Stimulated activated CD4-positive, alpha-beta T cell treated with anti-CD3 and anti-CD28 coated beads, Interleukin-2, amount 100 ng/mL, for 24 hours (primary cell): Measurements from ENCODE around the gene DENND1A.

Experiments used
- DNase-seq, 2 donors: peaks; one replicate each; pipeline ENCODE4 v3.0.0-alpha.2; 2020

The DENND1A gene

DNA sequence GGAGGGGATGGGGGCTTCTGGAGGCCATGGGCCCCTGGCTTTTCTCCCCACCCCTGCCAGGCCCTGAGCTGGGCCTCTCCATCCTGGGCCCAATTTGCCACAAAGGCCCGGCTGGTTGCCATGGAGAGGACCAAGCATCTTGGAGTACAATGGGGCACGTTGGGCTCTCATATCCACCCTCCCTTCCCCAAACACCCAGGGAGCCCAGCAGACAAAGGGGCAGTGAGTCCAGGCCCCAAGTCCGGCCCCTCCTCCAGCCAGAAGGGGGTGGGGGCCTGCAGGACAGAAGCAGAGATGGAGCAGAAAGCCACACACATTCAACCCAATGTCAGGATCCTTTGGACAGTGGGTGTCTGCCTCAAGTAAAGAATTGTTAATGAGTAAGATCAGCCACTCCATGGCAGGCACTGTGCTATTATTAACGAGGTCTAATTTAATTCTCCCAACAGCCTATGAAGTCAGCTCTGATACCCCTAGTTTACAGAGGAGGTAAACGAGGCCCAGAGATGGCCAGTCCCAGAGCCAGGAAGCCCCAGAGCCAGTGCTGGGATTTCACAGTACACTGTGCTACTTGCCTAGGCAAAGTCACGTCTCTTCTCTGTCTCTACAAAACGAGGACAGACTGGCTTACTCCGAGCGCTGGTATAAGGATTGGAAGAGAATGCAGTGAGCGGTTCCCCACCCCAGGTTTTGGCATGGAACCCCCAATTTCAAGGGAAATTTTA, 571.6 kb downstream of the DENND1A start:
- no peak for DNase-seq

DNA sequence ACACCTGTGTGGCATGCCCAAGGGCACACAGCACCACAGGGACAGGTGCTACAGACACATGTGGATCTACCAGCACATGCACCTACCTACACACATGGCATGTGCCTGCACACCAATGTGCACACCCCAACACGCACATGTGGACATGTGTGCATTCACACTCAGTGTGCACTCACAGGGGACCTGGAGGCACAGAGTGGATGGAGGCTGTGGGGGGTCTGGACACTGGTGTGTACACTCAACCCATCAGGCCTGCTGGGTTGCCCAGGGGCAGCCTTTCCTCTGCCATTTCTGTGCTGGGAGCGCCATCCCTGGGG, 572.2 kb downstream of the DENND1A start:
- no peak for DNase-seq

DNA sequence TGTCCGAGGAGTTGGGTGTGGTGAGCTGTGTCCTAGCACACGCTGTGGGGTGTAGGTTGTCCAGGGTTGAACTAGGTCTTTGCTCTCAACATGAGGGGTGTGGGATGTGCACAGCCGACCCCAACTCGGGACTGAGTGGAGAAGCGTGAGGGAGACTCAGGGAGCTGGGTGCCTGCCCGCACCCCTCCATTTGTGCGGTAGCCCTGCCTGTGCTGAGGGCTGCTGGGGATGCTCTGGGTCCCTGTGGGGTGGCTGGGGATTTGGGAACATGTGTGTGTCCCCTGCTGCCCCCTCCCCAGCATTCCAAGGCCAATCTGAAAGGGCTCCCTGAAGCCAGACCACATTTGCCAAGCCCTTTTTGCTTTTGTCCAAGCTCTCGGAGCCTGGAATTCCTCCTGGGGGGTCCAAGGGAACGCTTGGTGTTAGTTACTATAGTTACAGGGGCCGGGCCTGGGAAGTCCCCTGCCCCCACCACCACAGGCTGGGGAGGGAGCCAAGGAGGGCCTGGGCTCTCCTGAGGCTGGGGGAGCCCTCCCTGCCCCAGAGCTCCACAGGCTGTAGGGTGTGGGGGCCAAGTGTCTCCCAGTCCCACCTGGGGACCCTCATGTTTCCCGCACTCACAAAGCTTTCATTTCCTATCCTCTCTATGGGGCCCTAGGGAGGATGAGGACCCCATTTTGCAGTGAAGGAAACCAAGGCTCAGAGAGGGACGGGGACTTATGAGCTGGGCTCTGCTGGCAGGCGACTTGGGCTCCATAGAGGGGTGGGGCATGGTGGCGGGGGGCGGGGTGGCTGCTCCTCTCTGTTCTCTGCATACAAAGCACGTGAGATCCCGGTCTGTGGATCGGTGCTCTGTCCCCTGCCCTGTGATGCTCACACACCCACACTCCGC, 572.8 kb downstream of the DENND1A start:
- no peak for DNase-seq

DNA sequence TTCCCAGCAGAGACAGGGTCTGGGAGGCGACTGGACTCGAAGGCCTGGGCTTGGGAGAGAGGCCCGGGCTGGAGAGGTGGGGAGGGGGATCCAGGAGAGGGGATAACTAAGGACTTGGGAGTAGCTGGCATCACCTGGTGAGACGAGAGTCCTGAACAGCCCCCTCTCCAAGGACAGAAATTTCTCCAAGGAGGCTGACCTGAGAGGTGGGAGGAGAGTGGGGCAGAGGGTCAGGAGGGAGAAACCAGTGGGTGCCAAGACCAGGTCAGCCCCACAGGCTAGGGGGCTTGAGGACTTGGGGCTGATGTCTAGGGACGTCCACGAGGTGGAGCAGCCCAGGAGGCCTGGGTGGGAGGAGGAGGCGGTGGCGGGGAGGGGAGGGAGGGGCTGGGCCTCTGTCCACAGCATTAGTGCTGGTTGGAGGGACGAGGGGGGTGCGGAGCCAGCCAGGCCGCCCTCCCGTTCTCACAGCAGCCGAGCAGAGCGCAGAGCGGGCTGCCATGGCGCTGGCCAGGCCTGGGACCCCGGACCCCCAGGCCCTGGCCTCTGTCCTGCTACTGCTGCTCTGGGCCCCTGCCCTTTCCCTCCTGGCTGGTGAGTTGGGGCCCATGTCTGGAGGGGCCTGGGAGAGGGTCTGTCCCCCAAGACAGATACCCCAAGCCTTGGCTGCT, 574.0 kb downstream of the DENND1A start, which contains the start of gene CRB2:
TSS of gene CRB2 (plus strand) at position 437 of the 671 bp plus-strand sequence. CDS start at position 501, 64 bp downstream.
- DNase-seq: no peak

DNA sequence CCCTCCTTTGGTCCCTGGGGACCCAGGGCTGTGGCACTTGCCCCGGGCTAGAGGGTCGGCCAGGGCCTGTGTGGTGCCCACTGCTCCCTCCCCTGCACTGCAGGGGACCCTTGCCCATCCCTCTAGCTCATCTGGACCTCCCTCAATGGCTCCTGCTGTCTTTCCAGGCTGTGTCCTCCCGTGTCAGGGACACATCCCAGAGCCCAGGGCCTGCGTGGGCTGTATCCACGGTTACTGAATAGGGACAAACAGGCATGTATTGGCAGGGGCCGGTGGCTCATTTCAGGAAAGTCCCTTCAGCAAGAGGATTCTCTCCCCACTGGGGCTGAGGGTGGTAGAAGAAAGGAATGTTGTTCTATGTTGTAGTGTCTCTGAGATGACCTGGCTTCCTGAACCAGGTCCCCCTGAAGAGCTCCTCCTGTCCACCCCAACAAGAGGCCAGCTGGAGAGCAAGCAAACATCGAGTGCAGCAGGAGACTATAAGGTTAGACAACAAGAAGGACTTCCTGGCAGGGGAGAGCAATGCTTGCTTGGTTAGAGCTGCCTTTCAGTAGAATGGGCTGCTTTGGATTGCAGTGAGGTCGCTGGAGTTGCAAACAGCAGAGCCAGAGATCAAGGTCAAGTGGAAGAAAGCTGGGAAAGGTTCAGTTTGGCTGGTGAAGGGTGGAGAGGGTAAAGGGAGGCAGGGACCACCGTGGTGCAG, 575.0 kb downstream of the DENND1A start:
- DNase-seq: no peak

DNA sequence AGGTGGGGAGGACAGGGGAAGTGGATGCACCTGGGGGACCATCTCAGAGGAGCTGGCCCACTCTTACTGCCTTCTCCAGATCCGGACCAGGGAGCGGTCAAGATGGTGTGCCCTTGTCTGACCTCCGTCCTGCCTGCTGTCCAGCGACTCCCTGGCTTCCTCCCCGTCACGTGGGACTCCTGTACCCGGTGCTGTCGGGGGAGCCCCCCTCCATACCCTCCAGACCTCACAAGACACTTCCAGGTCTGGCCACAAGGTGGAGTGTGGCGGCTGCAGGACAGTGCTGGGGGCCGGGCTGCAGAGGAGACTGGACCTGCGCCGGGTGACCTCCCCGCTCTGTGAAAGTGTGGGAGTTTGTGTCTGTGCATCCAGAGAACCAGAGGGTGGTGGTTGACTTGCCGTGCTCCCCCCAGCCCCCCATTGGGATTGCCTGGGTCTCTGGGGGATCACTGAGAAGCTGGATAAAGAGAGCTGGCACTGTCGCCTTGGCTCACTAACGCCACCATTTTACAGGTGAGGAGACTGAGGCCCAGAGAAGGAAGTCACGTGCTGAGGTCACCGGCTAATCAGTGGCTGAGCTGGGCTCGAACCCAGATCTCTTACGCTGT, 575.8 kb downstream of the DENND1A start:
- peak; percentile 70 to 76 for DNase-seq

DNA sequence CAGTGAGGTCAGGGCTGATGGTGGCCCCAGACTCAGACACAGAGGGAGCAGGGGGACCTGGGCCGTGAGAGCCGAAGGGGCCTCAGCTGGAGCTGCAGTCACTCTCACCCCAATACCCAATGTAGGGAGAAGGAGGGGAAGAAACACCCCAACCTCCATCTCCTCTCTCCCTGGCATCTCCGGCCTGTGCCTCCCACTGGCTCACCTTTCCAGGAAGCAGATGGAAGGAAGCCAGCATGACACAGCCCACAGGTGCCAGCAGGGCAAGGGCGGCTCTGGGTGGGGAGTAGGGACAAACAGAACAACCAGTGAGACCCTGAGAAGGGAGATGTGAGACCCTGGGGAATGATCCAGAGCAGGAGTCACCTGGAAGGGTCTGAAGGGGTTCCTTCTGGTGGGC, 576.9 kb downstream of the DENND1A start:
- no peak for DNase-seq

DNA sequence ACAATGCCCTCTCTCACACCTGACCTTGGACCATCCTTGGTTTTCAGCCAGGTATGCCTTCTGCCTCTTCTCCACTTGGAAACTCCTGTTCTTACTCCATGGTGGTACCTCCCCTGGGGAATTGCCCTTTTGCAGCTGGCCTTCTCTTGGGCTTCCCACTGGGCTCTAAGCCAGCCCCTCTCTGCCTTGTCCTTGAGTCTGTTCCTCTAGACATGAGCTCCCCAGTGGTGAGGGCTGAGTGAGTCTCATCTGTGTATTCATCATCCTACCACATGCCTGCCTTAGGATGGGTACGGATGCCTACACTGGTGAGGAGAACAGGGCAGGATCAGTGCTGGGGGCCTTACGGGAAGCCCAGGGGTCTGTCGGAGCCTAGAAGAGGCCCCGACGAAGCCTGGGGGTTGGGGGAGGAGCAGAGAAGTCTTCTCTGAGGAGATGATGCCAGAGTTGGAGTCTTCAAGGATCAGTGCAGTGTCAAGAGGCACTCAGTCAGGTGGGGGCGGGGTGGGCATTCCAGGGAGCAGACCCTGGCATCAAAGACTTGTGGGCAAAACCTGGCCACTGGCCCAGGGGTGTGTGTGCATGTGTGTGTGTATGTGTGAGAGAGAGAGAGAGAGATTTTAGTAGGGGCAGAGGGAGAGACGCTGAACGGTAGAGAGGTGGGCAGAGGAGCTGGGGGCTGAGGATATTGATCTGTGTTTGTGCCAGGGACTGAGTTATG, 579.2 kb downstream of the DENND1A start:
- no peak for DNase-seq

DNA sequence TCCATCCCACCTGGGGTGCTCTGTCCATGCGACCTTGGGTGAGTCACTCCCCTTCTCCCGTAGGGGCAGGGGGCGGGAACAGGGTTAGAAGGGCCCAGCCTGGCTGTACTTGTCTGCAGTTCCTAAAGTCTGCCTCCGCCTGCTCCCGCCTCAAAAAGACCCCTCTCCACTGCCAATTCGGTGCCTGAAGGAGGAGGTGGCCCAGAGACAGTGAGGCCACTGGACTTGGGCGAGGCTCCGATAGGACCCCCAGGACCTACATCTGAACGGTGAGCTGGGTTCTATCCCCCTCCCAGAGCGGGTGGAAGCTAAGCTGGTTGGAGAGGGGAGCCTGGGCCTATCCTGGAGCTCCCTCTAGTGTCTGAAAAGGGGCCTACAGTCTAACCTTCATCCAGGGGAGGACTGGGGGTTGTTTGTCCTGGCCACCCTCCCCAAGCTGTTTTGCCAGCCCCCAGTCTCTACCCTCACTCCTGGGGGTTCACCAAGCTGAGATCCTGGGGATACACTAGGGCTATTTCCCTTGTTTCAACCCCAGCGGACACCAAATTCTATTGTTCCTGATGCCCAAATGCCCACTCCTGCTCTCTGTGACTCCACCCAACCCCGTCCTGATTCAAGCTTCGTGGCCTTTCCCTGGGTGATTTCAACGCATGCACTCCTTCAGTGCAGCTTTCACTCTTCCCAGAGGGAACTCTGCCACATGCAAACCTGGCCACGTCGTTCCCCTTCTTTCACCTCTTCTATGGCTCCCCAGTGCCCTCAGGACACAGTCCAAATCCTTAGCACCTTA, 580.0 kb downstream of the DENND1A start:
- DNase-seq: peak; percentile 61 to 79

DNA sequence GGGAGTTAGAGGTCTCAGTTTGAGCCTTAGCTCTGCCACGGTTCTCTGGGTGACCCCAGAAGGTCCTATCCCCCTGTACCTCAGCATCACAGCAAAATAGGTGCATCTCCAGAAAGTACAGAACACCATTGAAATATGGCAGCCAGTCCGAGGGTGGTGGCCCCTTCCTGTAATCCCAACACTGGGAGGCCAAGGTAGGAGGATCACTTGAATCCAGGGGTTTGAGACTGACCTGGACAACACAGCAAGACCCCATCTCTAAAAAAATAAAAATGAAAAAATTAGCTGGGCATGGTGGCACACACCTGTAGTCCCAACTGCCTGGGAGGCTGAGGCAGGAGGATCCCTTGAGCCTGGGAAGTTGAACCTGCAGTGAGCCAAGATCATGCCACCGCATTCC, 580.9 kb downstream of the DENND1A start:
- DNase-seq: no peak

DNA sequence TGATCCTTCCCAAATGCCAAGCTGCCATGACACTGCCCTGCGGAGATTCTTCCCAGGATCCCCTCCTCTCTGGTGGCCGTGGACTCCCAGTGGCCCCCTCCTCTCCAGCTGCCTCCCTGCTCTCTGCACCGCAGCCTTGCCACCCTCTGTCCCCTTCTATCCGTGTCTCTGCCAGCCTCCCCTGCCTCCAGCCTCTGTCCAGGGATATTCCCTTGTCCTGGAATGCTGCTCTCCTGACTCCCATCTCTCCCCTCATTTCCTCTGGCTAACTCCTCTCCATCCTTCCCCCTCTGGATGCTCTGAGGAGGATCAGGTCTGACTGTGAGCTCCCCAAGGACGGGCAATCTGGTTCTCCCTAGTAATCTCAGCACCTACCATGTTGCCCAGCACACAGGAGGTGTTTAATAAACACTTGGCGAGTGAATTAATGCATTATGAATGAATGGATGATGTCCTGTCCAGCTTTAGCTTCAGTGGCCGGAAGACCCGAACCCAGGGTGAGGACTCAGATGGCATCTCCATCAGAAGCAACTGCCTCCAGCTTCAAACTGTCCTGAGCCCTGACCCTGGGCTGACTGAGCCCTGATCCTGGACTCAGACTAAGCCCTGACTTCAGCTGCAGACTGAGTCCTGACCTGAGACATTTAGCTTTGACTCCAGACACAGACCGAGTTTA, 581.5 kb downstream of the DENND1A start:
- DNase-seq: no peak

DNA sequence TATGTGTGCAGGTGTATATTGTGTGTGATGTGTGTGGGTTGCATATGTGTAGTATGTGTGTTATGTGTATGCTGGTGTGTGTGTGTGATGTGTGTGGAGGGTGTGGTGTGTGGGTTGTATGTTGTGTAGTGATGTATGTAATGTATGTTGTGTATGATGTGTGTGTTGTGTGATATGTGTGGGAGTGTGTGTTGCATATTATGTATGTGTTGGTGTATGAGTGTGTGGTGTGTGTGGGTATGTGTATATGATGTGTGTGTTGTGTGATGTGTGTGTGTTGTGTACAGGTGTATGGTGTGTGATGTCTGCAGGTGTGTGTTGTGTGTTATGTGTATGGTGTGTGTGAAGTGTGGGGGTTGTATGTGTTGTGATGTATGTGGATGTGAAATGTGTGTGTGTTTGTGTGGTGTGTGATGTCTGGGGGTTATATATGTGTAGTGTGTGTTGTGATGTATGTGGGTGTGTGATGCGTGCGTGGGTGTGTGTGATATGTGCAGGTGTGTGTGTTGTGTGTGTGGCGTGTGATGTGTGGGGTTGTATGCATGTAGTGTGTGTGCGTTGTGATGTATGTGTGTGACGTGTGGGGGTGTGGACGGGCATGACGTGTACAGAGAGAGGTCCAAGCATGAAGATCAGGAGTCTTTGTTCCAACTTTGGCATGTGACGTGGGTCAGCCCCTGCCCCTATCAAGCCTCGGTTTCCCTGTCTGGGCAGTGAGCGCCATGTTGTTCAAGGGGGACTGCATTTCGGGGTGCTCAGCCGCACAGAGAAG, 582.5 kb downstream of the DENND1A start:
- no peak for DNase-seq

DNA sequence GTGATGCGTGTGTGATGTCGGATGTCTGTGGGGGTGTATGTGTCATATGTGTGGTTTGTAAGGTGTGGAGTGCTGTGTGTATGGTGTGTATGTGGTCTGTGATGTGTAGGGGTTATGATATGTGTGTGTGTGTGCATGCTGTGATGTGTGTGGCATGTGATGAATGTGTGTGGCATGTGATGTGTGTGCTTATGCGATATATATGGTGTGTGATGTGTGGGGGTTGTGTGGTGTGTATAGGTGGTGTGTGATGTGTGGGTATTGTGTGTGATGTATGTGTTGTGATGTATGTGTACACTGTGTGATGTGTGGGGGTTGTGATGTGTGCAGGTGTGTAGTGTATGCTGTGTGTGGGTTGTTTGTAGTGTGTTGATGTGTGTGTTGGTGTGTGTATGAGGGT, 583.1 kb downstream of the DENND1A start:
- DNase-seq: no peak

DNA sequence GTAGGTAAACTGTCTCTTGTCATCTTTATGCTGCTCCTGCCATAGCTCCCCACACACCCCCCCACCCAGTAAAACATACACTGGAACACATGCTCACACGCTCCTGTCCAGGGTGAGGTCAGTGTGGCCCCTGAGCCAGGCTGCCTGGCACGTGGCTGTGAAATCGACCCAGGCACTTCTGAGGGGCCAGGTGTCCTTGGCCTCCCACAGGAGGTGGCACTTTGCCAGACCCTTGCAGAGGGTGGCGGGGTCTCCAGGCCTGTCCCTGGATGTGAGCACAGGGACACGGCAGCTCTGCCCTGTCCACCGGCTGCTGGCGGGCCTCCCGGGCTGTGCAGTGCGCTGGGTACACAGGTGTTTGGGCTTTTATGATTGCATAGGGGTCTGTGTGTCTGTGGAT, 583.9 kb downstream of the DENND1A start:
- no peak for DNase-seq

DNA sequence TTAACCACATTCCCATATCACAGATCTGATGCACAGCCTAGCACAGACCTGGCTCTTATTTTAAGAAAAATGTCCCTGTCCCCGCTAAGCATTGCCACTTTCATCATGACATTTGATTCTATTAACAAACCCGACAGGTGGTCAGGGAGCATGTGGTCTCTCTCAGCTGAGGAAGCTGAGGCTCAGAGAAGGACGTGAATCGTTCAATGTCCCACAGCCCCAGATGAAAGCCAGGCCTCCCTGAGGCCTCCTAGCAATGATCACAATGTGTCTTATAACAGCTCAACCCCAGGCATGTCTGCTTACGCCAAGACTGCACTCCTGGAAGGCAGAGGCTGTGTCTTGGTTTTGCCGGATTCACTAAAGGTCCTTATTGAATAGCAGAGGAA, 584.4 kb downstream of the DENND1A start:
- no peak for DNase-seq

DNA sequence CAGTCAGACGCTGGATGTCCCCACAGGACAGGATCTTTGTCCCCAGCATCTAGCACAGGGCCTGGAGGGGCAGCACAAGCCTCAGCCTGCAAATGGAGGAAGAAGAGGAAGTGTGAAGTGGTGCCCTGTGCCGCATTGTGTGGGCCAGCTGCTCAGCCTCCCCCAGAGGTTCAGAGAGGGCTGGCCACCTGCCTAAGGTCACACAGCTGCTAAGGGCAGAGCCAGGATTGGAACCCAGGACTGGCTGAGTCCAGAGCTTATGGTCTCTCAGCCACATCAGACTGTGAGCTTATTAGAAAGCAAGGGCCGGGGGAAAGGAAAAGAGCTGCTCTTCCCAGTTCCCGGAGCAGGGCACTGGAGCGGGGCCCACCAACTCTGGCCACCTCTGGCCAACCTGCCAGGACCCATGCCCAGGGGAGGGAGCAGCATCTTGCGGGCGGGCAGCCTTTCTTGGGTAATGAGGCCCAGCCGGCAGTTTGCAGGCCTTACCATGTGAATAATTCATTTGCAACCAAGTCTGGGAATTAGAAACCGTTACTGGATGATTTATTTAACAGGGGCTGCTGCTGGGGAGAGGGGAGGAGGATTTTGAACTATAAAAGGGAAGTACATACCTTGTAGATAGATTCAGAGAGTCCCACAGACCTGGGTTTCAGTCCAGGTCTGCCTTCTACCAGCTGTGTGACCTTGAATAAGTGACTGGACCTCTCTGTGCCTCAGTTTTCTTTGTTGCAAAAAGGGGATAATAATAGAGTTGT, 585.6 kb downstream of the DENND1A start:
- DNase-seq: no peak

DNA sequence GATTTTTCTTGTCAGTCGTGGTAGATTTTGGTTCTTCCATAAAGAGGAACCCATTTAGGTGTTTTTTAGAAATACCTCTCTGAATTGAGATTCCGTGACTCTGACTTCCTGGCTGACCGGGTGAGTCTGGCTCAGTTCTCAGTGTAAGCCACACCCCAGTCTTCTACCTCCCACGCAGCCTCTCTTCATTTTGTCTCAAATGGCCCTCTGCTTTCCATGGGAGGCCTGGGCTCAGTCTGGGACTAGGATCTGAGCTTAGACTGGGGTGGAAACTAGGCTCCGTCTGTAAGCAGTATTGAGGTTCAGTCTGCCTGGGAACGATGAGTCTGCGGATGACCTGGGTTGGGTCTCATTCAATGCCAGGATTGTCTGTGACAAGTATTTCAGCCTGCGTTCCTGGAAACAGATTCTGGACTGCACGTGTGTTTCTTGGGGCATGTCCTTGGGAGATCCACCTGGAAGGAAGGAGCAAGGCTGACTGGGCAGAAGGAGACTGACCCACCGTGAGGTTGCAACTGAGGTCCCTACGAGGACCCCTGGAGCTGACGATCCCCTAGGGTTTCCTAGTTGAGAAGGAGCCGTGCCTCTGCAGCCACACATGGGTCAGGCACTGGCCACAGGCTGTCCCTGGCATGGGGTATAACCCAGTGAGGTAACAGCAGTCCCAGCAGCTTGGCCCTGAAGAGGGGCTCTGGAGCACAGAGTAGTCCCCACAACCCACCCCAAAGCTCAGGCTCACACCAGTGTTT, 586.3 kb downstream of the DENND1A start:
- DNase-seq: no peak

DNA sequence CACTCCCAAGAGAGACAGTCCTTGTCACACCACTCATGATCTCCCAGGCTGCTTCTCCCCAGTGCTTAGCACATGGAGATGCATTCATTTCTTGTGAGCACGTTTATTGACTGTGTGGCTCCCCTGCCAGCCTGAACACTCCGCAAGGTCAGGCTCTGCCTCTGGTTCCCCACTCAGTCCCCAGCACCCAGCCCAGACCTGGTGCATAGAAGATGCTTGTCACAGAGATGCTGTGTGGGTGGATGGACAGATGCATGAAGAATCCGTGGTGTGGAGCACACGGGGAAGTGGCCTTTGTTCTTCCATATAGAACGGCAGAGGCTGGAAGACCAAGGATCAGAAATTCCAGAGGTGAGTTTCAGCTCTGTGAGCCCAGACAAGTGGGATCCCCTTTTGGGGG, 587.7 kb downstream of the DENND1A start:
- no peak for DNase-seq
